NCI-H2107 treated with DMSO at 0.1 percent for 48 hours (cell line): ENCODE data around the gene MACO1.
"Not testable (repeated sequence)": the region's sequence is repeated elsewhere in the genome, so short reads cannot be mapped to it uniquely, and the experiment has no call there.

ENCODE experiments used
- DNase-seq: peaks from one replicate; lab custom pipeline; 2025; ENCODE audit not compliant: unreplicated experiment; lab: John Stamatoyannopoulos, UW

The MACO1 gene

DNA sequence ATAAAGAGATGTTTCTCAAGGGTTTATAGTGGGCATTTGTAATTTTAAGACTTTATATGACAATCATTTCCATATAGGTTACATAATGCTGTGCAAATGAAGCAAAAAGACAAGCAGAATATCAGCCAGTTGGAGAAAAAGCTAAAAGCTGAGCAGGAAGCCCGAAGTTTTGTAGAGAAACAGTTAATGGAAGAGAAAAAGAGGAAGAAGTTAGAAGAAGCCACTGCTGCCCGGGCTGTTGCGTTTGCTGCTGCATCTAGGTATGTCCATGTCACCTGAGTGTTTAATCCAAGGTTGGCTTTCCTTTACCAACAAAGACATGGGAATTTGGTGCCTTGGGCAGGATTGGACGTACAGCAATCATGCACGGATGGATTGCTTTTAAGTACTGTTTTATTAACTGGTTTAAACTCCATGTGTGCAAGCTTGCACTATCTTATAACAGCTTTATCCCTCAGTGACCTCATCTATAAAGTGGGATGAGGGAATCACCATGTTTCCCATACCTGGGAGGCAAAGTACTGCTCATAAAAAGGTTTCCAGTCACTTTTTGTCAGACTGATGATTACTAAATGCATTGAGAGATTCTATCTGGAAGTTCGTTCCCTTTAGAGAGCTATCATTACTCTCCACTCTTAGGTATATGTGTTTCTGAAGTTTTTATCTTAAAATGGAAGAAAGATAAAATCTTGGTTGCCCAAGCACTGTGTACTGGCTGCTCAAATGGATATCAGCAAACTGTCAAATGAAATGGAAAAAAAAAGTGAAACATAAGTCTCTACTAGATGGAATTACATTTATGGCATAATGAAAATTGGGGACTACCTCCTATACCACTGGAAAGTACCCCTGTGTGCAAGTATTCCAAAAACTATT, 55.1 kb downstream of the MACO1 start:
- DNase-seq = no peak

- DNase-seq = peak; percentile 36
Measured at GRCh38 chr1:25486602-25487001, 55.9 kb downstream of the MACO1 start.

DNA sequence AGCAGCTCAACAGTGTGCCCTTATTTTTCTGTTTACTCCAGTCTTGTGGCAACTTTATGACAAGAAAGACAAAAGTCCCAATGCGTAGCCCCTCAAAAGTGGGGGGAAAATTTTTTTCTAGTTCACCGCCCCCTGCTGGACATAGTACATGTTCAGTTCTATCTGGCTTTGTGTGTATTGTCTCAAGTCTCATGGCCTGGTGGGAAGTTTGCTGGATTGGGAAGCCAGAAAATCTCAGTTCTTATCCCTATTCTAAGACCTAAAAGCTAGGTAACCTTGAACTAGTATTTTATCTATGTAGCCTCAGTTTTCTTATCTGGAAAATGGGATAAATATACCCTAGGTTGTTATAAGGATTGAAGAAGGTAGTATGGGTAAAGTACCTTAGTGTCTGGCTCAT, 56.9 kb downstream of the MACO1 start:
- DNase-seq = no peak

- DNase-seq = no peak
Measured at GRCh38 chr1:25492323-25492722, 61.6 kb downstream of the MACO1 start.

DNA sequence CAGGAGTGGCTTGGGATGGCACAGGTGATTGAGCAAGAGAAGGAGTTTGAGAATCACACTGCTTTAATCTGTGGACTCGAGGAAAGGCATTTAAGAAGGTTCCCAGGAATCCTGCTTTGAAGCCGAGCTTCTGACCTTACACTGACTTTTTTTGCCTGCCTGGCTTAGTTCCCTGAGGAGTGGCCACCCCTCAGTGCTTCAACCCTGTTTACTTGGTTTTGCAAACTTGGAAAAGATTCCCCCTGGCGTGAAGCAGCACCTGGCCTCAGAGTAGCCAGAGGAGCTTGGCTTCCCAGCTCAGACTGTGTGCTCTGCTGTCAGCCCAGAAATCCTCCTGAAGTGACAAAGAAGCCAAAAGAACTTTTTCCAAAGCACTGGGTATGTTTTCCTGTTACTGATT, 64.3 kb downstream of the MACO1 start:
- no peak for DNase-seq

GRCh38 chr1:25500694-25501093, 70.0 kb downstream of the MACO1 start:
- DNase-seq = no peak

DNA sequence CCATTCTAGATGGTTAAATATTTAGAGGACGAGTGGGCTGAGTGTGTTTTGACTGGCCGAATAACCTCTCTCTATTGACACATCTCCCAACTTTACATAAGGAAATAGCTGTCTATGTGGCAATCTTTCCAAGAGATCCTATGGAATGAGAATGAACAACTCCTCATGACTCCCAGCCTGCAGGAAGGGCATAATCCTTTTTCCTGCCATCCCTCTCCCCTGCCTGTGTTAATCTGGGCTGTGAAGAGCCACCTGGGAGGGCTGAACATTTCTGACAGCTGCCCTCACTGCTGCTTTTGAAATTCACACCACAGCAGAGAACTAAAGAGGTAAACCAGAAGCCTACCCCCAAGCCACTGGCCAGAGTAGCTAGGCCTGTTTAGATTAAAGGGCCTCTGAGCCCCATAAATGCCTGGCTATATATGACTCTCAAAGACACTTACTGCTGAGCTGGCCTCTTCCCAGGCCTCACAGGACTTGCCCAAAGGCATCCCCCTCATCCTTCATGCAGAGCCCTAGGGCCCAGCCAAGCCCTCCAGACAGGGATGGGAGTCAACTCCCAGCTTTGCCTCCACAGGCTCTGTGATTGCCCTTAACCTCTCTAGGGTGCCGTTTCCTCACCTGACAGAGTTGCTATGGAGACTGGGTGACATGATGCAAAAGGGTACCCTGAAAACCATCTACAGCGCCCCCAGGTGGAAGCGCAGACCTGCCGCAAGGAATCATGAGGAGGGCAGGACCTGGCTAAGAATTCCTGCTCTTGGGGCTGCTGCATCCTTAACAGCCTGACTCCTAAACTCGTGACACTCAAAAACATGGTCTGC, 70.8 kb downstream of the MACO1 start:
- no peak for DNase-seq

DNA sequence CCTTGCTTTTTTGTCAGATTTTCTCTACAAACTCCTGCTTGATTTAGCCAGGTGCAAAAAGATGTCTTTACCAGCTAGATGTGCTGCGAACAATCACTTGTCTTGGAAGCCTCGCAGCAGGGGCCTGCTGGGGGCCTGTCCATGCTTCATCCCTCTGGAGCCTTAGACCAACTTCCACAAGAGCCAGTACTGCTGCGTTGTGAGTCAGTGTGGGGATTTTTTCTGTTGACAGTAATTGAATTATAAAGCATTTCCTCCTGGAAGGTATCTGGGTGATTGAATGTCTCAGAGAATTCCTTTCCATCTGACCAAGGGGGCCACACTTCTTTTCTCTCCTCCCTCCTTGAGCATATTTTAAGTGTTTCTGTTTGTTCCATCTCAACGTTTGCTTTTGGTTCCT, 72.3 kb downstream of the MACO1 start:
- DNase-seq = no peak

GRCh38 chr1:25503551-25504426, 73.1 kb downstream of the MACO1 start:
- DNase-seq = peak; percentile 46

DNA sequence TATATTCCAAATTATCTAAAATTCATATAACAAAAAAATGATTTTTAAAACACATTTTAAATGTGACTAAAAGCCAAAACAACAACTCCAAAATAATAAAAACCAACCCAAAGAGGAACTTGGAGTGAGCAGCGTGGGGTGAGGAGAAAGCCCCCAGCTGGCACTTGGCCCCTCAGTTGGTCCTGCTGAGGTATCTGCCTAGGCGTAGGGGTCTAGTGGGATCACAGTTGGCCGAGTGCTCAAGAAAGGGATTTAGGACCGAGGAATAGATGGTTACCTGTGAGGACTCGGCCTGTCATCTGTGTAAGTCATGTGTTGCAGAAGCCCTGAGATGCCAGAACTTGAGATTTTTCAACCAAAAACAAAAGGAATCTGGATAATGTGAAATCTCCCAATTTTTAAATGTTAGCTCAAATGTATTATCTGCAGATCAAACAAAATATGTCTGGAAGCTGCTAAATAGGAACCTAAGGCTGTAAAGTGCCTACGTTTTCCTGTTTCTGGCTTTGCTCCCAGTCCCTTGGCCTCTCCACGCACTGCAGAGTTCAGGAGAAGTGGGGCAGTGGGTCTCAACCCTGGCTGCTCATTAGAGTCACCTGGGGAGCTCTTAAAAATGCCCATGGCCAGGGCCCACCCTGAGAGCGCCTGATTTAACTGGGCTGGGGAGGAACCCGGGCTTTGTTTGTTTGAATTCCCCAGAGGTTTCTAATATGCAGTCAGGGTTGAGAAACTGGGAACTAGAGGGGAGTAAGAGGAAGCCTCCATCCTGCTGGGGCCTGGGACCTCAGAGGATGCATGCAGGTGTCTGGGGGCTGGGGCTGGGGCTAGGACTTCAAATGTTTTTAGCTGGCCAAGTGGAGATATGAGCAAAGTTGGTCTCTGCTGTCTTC, 74.3 kb downstream of the MACO1 start:
- DNase-seq = peak; percentile 26

- no peak for DNase-seq
Measured at GRCh38 chr1:25505656-25506385, 75.1 kb downstream of the MACO1 start.

DNA sequence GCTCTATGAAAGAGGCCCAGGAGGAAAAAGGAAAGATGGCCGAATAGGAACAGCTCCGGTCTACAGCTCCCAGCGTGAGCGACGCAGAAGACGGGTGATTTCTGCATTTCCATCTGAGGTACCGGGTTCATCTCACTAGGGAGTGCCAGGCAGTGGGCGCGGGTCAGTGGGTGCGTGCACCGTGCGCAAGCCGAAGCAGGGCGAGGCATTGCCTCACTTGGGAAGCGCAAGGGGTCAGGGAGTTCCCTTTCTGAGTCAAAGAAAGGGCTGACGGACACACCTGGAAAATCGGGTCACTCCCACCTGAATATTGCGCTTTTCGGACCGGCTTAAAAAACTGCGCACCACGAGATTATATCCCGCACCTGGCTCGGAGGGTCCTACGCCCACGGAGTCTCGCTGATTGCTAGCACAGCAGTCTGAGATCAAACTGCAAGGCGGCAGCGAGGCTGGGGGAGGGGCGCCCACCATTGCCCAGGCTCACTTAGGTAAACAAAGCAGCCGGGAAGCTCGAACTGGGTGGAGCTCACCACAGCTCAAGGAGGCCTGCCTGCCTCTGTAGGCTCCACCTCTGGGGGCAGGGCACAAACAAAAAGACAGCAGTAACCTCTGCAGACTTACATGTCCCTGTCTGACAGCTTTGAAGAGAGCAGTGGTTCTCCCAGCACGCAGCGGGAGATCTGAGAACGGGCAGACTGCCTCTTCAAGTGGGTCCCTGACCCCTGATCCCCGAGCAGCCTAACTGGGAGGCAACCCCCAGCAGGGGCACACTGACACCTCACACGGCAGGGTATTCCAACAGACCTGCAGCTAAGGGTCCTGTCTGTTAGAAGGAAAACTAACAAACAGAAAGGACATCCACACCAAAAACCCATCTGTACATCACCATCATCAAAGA, 76.1 kb downstream of the MACO1 start:
- not testable (repeated sequence) for DNase-seq

- DNase-seq = no peak
Measured at GRCh38 chr1:25513666-25514065, 83.0 kb downstream of the MACO1 start.

DNA sequence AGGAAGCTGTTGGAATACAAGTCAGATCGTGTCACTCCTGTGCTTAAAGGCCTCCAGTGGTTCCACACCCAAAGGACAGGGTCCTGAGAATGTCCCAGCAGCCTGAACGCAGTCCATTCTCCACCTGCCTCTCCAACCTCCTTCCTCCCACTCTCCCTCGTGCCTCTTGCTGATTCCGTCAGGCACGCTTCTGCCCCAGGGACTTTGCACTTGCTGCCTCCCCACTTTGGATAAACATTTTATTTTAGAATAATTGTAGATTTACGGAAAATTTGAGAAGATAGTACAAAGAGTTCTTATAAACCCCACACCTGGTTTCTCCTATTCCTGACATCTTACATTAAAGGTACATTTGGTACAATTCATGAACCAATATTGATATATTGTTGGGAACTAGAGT, 84.3 kb downstream of the MACO1 start:
- no peak for DNase-seq

DNA sequence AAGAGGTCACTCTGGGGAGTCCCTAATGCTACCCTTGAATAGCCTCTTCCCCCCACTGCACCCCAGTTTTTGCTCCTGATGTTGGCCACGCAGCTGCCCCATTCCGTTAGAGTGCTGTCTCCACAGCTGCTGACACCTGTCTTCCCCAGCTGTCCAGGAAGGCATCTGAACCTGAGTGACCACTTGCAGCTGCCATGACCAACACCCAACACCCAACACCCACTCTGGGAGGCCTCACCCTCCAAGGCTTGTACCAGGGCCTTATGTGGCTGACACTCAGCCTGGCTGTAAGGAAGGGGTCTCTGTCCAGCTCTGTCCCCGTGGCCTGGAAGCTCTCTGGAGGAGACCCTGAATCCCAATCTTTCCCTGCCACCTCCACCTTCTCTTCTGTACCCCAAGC, 86.0 kb downstream of the MACO1 start:
- DNase-seq = no peak

GRCh38 chr1:25517476-25518394, 87.0 kb downstream of the MACO1 start:
- DNase-seq = no peak

DNA sequence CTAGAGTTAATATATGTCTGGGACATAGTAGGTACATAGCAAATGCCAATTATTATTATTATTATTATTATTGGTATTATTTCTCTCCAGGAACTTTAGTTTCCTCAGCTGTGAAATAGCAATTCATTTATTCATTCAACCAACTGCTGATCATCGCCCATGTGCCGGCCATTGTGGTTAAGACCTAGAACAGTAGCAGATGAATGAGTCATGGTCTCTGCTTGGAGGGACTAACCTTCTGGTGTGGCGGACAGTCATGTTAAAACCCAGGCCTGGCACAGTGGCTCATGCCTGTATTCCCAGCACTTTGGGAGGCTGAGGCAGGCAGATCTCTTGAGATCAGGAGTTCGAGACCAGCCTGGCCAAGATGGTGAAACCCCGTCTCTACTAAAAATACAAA, 88.9 kb downstream of the MACO1 start:
- DNase-seq = no peak
